Lower leg skin (tissue), 4 donors: Measurements from ENCODE around the gene HACD2. TPM values are rescaled to one million over a fixed set of nuclear protein-coding genes. Genes with fewer than 3 reads are reported as not detected.
A peak's percentile ranks its signal among the peaks of the same experiment; 100 is the strongest.

Experiments
- DNase-seq, 2 donors: peaks; one replicate each; pipeline ENCODE4 v3.0.0-alpha.2; 2019; ENCODE audit warnings: low spot score in 2 of 2
- H3K4me3 ChIP-seq: fragments of 200-600 bp; sonication (generic); 2 replicates; pipeline ENCODE4 v1.5.1; 2017; ENCODE audit warnings: mild to moderate bottlenecking, low read depth; ENCODE audit not compliant: poor library complexity, severe bottlenecking
- POLR2A ChIP-seq, 2 donors: fragments of 450-650 bp; IDR thresholded peaks; one replicate each; pipeline ENCODE4 v1.6.1; 2016 to 2017; ENCODE audit warnings: antibody characterized with exemption in 2 of 2, mild to moderate bottlenecking in 1 of 2, moderate library complexity in 1 of 2
- WGBS, 2 donors: methylation state at CpG; one replicate each; pipeline ENCODE4 v1.1.5; 2018; 5-methylcytosine and 5-hydroxymethylcytosine counted together
- intact Hi-C: fragments of 100-400 bp; cut with DNase I; formaldehyde crosslinking; loops from one replicate; pipeline ENCODE4 v1.15.0; 2023; ENCODE audit warnings: low total_unique reads
- total RNA-seq, 4 donors: library from RNA; depleted of rRNA; stranded (reverse); fragments of >200 nt; gene quantifications; one replicate each; pipeline ENCODE4 v1.1.0, GENCODE V29; 2016
- TF ChIP-seq, protein P1 (sequence below), 3 donors: fragments of 450-650 bp; IDR thresholded peaks; one replicate each; pipeline ENCODE4 v1.5.1; 2016; ENCODE audit warnings: antibody characterized with exemption in 3 of 3, mild to moderate bottlenecking in 3 of 3, moderate library complexity in 2 of 3

The HACD2 gene
- total RNA-seq, 4 donors from 2014 or later: 29.3 to 56.4 (median 40.2) TPM

DNA sequence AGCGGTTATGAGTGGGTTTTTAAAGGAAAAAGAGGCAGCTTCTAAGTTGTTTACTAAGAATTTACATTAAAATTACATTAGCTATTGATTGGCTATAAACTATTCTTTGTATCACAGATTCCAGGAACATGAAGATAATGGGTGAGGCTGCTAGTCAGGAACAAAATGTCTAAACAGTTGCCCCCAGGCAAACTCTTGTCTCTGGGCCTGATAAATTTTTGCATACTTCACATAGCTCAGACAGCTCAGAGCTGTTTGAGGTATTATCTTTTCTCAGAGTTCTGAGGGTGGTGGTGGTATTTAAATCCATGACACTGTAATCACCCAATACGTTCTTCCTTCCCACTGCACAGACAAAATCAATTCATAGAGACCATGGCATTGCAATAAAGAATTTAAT, 2.1 kb upstream of the HACD2 start:
- 51 to 60% methylated on average over 2 of the region's 2 CpGs for WGBS, 2 donors
- TF ChIP-seq, protein P1, sequence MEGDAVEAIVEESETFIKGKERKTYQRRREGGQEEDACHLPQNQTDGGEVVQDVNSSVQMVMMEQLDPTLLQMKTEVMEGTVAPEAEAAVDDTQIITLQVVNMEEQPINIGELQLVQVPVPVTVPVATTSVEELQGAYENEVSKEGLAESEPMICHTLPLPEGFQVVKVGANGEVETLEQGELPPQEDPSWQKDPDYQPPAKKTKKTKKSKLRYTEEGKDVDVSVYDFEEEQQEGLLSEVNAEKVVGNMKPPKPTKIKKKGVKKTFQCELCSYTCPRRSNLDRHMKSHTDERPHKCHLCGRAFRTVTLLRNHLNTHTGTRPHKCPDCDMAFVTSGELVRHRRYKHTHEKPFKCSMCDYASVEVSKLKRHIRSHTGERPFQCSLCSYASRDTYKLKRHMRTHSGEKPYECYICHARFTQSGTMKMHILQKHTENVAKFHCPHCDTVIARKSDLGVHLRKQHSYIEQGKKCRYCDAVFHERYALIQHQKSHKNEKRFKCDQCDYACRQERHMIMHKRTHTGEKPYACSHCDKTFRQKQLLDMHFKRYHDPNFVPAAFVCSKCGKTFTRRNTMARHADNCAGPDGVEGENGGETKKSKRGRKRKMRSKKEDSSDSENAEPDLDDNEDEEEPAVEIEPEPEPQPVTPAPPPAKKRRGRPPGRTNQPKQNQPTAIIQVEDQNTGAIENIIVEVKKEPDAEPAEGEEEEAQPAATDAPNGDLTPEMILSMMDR (IDR thresholded peaks at IDR 0.05): no peak
- no peak for TF ChIP-seq POLR2A (IDR thresholded peaks at IDR 0.05)
- DNase-seq: no peak
- no peak overlapping the region for H3K4me3 ChIP-seq
- intact Hi-C loops: no loop called here

DNA sequence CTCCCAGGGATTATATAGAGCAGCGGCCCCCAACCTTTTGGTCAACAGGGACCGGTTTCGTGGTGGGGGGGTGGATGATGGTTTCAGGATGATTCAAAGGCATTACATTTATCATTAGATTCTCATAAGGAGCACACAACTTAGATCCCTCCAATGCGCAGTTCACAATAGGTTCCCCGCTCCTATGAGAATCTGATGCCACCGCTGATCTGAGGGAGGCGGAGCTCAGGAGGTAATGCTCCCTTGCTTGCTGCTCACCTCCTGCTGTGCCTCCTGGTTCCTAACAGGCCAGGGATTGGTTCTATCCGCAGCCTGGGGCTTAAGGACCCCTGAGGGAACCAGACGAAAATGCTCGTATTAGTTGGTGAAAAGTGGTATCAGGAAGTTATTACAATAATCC, 1.3 kb upstream of the HACD2 start:
- 1 to 9% methylated on average over 10 of the region's 10 CpGs for WGBS, 2 donors
- peak overlapping the region; percentile 67 for H3K4me3 ChIP-seq
- intact Hi-C loops: no loop called here
- TF ChIP-seq, protein P1 (IDR thresholded peaks at IDR 0.05): no peak
- TF ChIP-seq POLR2A (IDR thresholded peaks at IDR 0.05): no peak
- peak in 1 of 2 donors; percentile 29 for DNase-seq

DNA sequence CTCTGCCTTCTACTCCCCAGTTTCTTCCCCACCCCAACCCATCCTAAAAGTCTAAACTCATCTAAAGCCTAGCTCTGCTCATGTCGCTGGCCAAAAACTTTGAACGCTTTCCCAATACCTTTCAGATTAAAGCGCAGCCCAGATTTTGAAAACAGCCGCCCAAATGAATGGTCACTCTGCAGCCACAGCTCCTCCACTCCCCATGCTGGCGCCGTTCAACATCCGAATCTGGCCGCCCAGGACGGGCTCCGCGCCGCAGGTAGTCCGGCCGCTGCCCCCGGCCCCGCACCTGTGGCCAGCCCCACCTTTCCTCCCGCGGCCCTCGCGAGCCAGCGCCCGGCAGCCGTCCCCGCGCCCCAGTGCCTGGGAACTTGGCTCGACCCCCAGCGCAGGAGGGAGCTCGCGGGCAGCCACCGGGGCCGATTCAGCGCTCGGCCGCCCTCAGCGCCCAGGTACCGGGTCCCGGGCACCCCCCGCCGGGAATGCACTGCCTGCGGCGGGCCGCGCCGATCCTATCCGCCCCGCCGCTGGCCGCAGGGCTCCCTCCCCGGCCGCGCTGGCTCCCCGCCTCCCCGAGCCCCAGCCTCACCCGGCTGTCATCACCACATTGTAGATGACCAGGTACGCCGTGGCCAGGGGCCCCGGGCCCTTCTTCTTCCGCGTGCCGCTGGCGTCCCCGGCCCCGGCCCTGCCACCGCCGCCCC, 417 bp downstream of the HACD2 start:
- intact Hi-C loops: no loop called here
- peak overlapping the region; percentile 86 for H3K4me3 ChIP-seq
- DNase-seq: peak in 1 of 2 donors; percentile 91
- TF ChIP-seq POLR2A (IDR thresholded peaks at IDR 0.05): no peak
- TF ChIP-seq, protein P1 (IDR thresholded peaks at IDR 0.05): no peak
- 0 to 1% methylated on average over 13 to 36 of the region's 65 CpGs for WGBS, 2 donors

- no peak overlapping the region for H3K4me3 ChIP-seq
- TF ChIP-seq, protein P1 (IDR thresholded peaks at IDR 0.05): no peak
- DNase-seq: no peak
- WGBS, 2 donors: 40 to 42% methylated on average over 3 of the region's 3 CpGs
- intact Hi-C loops: no loop called here
These were observed 1.3 kb downstream of the HACD2 start for GRCh38 chr3:123583561-123583960.

DNA sequence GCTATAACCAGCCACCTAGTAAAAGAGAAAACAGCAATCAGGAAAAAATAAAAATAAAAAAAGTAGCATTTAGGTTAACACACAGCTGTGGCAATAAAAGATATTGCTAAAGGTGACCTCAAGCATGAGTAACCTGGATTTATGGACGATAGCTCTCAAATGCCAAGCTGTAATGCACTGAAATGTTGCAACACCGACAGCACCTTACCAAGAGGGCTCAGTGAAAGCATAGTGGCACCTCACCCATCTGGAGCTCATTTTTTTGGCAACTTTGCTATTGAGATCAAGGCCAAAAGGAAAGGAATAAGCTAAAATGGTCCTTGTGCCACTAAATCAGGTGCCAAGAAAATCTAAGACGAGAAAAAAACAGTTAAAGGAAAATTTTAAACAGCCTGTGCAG, 2.5 kb downstream of the HACD2 start:
- TF ChIP-seq, protein P1 (IDR thresholded peaks at IDR 0.05): no peak
- no peak for TF ChIP-seq POLR2A (IDR thresholded peaks at IDR 0.05)
- 53 to 56% methylated on average over 3 of the region's 3 CpGs for WGBS, 2 donors
- no peak for DNase-seq
- H3K4me3 ChIP-seq: no peak overlapping the region
- intact Hi-C loops: no loop called here

GRCh38 chr3:123576122-123576521, 8.7 kb downstream of the HACD2 start:
- 87 to 91% methylated on average over 3 of the region's 3 CpGs for WGBS, 2 donors
- TF ChIP-seq, protein P1 (IDR thresholded peaks at IDR 0.05): no peak
- no peak for TF ChIP-seq POLR2A (IDR thresholded peaks at IDR 0.05)
- no peak for DNase-seq
- intact Hi-C loops: no loop called here
- no peak overlapping the region for H3K4me3 ChIP-seq
